KG1 (cell line): ENCODE data around the gene SUCO.
"Not testable (repeated sequence)": the region's sequence is repeated elsewhere in the genome, so short reads cannot be mapped to it uniquely, and the experiment has no call there.

Experiments used
- DNase-seq: peaks from one replicate; lab custom pipeline; 2025; lab: John Stamatoyannopoulos, UW

SUCO gene

GRCh38 chr1:172607145-172607544 is 74.2 kb downstream of the SUCO start:
- no peak for DNase-seq

DNA sequence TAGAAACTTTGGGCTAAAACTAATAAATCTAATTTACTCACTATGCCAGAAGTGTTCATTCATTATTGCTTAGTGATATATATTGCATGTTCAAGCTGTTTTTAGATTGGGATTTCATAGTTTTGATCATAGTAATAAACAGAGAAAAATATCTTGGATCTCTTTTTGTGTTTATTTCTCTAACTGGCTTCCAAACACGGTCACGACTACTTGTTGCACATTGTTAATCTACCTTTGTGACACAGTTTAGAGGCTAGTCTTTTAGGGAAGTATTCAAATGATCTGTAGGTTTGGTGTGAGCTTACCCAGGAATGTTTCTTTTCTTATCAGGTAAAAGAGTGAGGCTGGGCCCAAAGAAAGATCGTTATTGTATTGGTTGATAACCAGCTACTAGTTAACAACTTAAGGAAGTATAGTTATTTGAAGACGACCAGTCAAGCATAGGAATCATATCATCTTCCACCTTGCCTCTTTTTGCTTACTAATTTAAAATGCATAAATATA is 75.2 kb downstream of the SUCO start:
- no peak for DNase-seq

GRCh38 chr1:172609528-172609927 is 76.6 kb downstream of the SUCO start:
- no peak for DNase-seq

DNA sequence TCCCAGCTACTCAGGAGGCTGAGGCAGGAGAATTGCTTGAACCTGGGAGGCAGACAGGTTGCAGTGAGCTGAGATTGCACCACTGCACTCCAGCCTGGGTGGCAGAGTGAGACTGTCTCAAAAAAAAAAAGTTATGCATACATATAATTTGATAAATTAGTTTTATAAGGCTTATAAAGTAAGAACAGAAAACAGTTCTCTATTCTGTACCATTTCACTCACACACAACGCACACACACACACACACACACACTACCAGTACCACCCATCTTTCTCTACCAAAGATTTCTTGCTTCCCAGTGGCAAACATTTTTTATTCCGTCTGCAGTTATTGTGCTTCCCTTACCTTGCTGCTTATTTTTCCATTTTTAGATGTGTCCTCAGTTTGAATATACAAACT is 79.5 kb downstream of the SUCO start:
- DNase-seq: no peak

DNA sequence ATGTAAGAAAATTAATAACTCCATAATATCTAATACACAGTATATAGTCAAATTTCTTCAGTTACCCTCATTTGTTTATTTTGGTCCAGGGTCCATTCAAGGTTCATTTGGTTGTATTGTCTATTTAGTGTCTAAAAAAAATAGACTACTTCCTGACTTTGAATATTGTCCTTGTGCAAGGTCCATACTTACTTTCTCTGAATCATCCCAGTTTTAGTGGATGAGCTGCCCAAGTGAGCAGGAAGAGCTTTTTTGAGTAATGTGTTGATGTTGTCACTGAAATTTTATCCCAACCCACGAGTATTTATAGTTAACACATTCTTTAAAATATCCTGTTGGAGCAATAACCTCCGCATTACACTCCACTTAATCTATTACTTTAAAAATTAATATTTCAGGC is 80.3 kb downstream of the SUCO start:
- DNase-seq: no peak

DNA sequence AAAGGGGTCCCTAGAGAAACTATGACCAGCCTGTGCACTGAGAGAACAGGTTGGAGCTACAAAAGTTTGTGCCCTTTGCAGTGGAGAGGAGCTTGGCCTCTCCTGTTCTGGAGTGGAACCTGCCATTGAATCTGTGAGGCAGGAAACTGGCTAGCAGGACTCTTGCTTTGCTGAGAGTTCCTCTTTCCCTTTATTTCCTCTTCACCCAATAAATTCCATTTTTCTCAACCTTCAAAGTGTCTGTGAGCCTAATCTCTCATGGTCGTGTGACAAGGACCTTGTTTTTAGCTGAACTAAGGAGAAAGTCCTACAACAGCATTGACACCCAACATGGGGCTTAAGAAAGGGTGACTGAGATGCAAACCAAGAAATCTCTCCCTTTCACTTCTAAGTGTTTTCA is 83.2 kb downstream of the SUCO start:
- DNase-seq: no peak

DNA sequence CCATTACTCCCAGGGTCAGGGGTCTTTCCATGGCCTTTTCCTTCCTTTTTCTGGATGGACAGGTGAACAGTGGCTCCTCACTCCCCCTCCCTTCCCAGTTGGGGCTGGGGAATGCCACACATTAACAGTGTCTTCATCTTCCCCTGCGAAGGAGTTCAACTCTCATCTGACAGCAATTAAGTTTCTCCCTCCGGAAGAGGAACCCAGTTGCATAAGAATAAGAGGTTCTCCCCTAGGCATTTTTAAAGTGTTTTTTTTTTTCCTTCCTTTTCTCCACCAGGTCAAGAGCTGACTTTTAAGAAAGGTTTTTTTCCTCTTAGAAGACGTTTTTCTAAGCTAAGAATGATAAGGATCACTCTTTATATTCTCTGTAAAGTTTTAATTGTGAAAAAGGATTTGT is 83.7 kb downstream of the SUCO start:
- DNase-seq: no peak

DNA sequence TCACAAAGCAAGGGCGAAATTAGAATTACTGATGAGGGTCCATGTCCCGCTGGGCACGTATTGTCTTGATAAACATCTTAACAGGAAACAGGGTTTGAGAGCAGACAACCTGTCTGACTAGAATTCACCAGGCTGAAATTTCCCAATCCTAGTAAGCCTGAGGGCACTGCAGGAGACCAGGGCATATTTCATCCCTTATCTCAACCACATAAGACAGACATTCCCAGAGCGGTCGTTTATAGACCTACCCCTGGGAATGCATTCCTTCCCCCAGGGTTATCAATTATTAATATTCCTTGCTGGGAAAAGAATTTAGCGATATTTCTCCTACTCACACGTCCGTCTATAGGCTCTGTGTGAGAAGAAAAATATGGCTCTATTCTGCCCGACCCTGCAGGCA is 87.7 kb downstream of the SUCO start:
- DNase-seq: not testable (repeated sequence)

GRCh38 chr1:172622541-172622940 is 89.6 kb downstream of the SUCO start:
- DNase-seq: no peak

DNA sequence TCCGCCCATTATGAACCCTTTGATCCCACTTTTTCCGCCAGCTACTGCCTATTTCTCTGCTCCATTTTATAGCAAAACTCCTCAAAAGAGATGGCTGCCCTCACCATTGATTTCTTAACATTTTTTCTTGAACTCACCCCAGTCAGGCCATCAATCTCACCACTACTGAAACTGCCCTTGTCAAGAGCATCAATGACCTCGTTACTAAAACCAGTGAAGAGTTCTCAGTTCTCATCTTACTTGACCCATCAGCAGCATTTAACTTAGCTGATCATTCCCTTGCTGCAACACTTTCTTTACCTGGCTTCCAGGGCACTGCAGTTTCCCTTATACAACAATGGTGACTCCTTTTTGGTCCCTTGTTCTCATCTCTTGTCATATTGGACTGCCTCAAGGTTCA is 90.8 kb downstream of the SUCO start:
- no peak for DNase-seq

DNA sequence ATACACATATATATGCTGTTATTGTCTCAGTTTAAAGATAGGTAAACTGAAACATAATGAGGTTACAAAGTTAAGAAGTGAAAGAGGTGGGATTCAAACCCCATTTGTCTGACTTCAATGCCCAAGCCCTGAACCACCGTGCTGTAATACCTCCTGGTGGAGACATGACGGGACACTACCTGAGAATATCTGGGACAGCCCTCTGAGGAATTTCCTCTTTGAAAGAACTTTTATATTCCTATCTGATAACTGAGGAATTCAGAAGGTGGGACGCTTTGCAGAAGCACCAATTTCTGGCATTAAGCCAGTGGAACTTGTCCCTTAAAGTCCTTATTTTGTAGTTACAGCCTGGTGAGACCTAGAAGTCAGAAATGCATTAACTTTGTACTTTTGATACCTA is 93.9 kb downstream of the SUCO start:
- DNase-seq: no peak

DNA sequence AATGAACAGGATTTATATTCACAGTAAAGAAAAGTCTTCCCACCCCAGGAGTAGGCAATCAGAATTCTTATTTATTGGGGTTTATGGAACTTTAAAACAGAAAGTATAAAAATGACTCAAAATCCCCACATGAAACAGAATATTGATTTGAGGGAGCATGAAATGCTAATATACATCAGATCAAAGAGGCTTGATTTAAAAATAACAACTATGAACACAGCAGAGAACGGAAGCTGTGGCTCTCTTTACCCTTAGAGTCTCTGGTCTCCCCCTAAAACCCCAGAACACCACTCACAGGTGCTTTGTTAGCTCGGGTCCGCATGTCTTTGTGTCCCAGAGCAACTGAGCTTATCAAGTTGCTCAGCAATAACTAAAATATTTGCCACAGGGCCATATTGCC is 94.8 kb downstream of the SUCO start:
- DNase-seq: no peak

GRCh38 chr1:172628401-172628800 is 95.5 kb downstream of the SUCO start:
- no peak for DNase-seq

DNA sequence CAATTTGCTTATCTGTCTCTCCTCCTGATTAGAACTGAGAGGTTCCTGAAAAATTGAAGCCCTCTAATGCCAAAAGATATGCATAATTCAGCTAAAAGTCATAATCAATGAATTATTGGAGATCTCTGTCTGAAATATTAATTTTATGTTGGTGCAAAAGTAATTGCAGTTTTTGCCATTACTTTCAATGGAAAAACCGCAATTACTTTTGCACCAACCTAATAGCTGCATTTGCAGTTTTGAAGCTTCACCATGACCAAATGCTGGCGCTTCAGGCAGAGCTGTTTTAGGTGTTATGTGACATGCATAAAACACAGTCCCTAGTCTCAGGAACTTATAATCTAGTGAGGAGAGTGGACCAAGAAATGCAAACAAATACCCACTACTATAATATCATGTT is 96.2 kb downstream of the SUCO start:
- DNase-seq: no peak

DNA sequence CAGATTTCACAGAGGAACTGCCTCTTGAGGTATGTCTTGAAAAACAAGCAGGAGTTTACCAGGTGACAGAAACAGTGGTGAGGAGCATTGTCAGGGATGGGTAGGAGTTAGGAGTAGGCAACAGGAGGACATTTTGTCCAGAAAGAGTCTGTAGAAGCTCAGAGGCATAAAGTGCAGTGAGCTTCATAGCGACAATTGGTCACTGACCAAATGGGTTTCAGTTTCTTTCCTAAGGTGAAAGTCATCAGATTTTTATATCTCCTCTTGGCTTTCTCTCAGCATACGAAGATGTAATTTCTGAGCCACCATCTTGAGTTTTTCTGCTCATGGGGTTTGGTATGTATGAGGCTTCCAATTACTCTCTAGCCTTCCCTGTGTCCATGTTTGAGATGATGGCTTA is 96.7 kb downstream of the SUCO start:
- no peak for DNase-seq

DNA sequence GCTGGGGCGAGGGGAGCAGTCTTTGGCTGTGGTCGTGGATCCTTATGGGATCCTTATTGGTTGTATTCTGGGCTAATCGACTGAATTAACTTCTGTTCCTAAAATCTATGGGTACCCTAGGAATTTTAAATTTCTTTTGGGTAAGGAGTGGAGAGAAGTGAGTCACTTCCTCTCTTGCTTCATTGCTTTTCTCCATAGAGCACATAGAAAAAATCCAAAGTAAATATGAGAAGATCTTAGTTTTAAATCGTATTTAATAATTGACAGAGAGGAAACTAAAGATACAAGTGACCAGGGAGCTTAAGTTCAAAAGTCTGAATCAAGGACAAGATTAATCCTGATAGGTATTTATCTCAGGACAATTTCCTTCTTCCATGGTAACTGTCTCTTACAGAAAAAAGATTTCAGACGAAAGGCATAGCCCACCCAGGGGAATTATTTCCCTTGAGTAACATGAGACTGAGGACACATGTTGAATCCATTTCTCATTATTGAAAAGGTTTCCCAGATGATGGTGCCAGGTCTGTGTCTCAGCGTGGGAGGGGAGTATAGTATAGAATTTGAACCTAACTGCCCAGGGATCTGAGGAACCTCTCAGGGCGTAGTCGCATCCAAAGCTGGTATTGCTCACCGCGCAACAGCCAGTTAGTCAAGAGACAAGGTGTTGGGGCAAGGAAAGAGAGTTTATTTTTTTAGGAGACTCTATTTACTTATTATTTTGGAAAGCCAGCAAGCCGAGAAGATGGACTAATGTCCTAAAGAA is 97.3 kb downstream of the SUCO start:
- no peak for DNase-seq

DNA sequence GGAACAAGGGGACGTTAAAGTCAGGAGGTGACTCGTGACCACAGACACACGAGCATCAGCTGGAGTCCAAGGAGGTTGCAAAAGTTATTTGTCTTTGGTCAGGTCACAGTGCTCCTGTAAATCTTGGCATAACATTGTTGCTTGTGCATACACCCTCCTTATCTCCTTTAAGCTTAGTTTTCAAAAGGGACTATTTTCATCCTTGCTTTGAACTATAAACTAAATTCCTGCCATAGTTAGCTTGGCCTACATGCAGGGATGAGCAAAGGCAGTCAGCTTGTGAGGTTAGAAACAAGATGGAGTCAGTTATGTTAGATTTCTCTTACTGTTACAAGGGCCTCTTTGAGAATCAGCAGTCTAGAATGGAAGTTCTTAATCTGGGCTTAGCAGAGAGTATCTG is 97.9 kb downstream of the SUCO start:
- no peak for DNase-seq

GRCh38 chr1:172637522-172637921 is 104.6 kb downstream of the SUCO start:
- DNase-seq: no peak

GRCh38 chr1:172638249-172638648 is 105.3 kb downstream of the SUCO start:
- DNase-seq: no peak

DNA sequence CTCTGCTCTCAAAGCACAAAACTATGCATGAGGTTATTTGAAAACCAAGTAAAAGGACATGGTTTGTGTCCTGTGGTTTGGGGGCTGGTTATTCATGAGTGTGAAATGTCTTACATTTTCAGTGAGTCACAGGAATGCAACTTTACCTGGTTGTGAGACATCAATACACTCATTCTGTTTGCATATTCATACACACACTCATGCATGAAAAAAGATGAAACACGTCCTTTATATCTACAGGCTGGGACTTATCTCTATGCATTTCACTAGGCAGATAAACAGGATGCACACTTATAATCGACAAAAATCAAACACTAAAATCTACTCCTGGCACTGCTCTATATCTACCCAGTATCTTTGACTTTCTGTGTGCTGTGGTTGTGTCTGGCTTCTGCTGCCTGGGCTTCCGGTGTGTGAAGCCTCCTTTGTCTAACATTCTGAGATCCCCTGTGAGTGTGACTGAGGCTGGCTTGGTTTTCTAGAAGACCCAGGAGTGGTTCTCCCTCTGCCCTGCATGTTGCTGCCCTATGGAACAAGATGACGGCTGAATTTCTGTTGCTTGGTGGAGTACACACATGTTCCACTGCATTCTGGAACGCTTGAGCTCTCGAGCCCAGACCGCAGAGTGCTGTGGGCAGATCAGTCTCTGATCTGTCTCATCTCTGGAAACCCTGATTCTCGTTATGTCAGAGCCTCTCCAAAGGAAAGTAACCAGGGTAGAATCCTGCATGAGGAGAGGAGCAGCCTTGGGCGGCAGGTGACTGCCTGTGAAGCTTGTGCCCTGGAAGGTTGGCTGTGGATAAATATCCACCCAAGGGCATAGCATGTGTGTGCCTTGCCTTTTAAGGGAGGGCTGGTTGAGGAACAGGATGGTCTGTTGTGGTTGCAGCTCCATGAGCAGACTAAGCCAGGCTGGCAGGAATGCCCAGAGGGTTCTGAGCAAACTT is 106.2 kb downstream of the SUCO start:
- DNase-seq: peak; percentile 54

- peak; percentile 12 for DNase-seq
These were observed 107.2 kb downstream of the SUCO start for GRCh38 chr1:172640111-172640510.

GRCh38 chr1:172641492-172641891 is 108.5 kb downstream of the SUCO start:
- no peak for DNase-seq

DNA sequence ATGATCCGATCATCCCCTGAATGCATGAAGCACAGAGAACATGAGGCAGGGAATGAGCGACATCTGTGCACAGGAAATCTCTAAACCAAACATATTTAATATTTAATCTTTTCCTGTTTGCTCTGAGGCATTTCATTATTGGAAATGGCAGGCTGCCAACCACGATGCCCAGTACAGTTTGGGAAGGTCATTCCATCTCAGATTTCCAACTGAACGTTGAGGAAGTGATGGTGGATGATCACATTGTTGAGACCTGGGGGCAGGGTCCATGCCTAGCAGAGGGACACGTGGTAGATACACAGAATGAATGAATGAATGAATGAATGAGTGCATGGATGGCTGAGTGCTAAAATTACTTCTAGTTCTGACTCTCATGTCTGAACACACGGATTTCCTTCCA is 110.0 kb downstream of the SUCO start:
- no peak for DNase-seq
